HepG2 (cell line): ENCODE data around the gene RPS6KA5. TPM values are rescaled to one million over a fixed set of nuclear protein-coding genes. Genes with fewer than 3 reads are reported as not detected.
"Not testable (repeated sequence)": the region's sequence is repeated elsewhere in the genome, so short reads cannot be mapped to it uniquely, and the experiment has no call there.

Experiments
- ATAC-seq: fragments of 200-7000 bp; cut with Tn5 transposase; 3 replicates; pipeline ENCODE4 v1.9.1; 2020; ENCODE audit warnings: mild to moderate bottlenecking, moderate library complexity
- BruUV-seq: library from RNA; stranded (reverse); fragments of 400-500 nt; replicated peaks from 2 replicates; lab custom pipeline; 2021; lab: Mats Ljungman, UMichigan
- CTCF ChIA-PET: fragments of 300-600 bp; formaldehyde crosslinking; extraction: SDS; loops from one replicate; lab custom pipeline; 2021; ENCODE audit warnings: low total read pairs, inconsistent platforms, low intra/inter-chr PET ratio; lab: Yijun Ruan, JAX
- POLR2A ChIA-PET: fragments of 350-600 bp; sonication (Branson Sonifier 250); formaldehyde crosslinking; loops from one replicate; lab custom pipeline; 2020; ENCODE audit warnings: antibody characterized with exemption, inconsistent platforms; lab: Yijun Ruan, JAX
- DNase-seq: peaks from one replicate; pipeline ENCODE4 v3.0.0-alpha.2; 2015; ENCODE audit warnings: low spot score
- FAIRE-seq: peaks from 3 replicates; lab custom pipeline; 2011; peaks lifted over from hg19 to GRCh38; lab: Jason Lieb, UNC
- H2AFZ ChIP-seq: one replicate; pipeline ENCODE4 v1.6.1; 2011; ENCODE audit warnings: low read length, inconsistent platforms
- H3K27ac ChIP-seq: fragments of 300-600 bp; 3 replicates; pipeline ENCODE4 v1.8.0; 2011; ENCODE audit warnings: mixed run types, mild to moderate bottlenecking, mixed read lengths, low read length, inconsistent platforms; ENCODE audit not compliant: insufficient read depth; ENCODE audit errors: extremely low read length
- H3K27me3 ChIP-seq, 2 experiments: fragments of 200-600 bp in 1 of 2; 2 replicates in 1 of 2; 3 replicates in 1 of 2; pipeline versions ENCODE4 v1.6.0 to v1.8.0; 2011; ENCODE audit warnings: low read length in 2 of 2, mild to moderate bottlenecking in 2 of 2, moderate library complexity in 2 of 2, inconsistent platforms in 1 of 2; ENCODE audit not compliant: insufficient read depth in 2 of 2, control insufficient read depth in 1 of 2
- H3K36me3 ChIP-seq, 2 experiments: fragments of 200-600 bp in 1 of 2; replicated peaks in 1 of 2; 2 replicates in 1 of 2; 3 replicates in 1 of 2; pipeline versions ENCODE4 v1.5.1 to v1.8.0; 2011; ENCODE audit warnings: low read length in 2 of 2, inconsistent platforms in 1 of 2; ENCODE audit not compliant: insufficient read depth in 2 of 2, control insufficient read depth in 1 of 2
- H3K4me1 ChIP-seq: 2 replicates; pipeline ENCODE4 v1.5.1; 2012; ENCODE audit warnings: low read length, inconsistent platforms; ENCODE audit not compliant: insufficient read depth
- H3K4me2 ChIP-seq: 2 replicates; pipeline ENCODE4 v1.6.0; 2011; ENCODE audit warnings: low read depth, low read length, inconsistent platforms
- H3K4me3 ChIP-seq, 3 experiments: fragments of 200-600 bp in 1 of 3; sonication (generic), shearing (Covaris generic) in 1 of 3; replicated peaks in 1 of 3; 2 replicates each; pipeline ENCODE4 v1.5.1; 2011 to 2016; ENCODE audit warnings: low read length in 3 of 3, inconsistent platforms in 2 of 3, low read depth in 2 of 3, mild to moderate bottlenecking in 2 of 3, control low read depth in 1 of 3, mixed read lengths in 1 of 3; ENCODE audit not compliant: insufficient read depth in 1 of 3
- H3K79me2 ChIP-seq: one replicate; pipeline ENCODE4 v1.6.1; 2011; ENCODE audit warnings: low read length, inconsistent platforms; ENCODE audit not compliant: insufficient read depth
- H3K9ac ChIP-seq: 2 replicates; pipeline ENCODE4 v1.6.0; 2011; ENCODE audit warnings: mild to moderate bottlenecking, low read depth, low read length, inconsistent platforms; ENCODE audit not compliant: insufficient read depth
- H3K9me3 ChIP-seq: 2 replicates; pipeline ENCODE4 v1.5.1; 2012; ENCODE audit warnings: mild to moderate bottlenecking, low read length
- H4K20me1 ChIP-seq: 2 replicates; pipeline ENCODE4 v1.6.0; 2011; ENCODE audit warnings: inconsistent platforms, mild to moderate bottlenecking, low read length, moderate library complexity; ENCODE audit not compliant: insufficient read depth
- BCL6 ChIP-seq: IDR thresholded peaks from 2 replicates; pipeline ENCODE4 v1.6.1; 2016; ENCODE audit warnings: missing genetic modification reagents, missing compliant biosample characterization
- FOXA3 ChIP-seq: IDR thresholded peaks from 2 replicates; pipeline ENCODE4 v1.6.1; 2016; ENCODE audit warnings: missing genetic modification reagents, missing compliant biosample characterization
- MED1 ChIP-seq: sonication (generic); formaldehyde crosslinking; IDR thresholded peaks from 2 replicates; pipeline ENCODE4 v1.4.0; 2020; ENCODE audit warnings: missing genetic modification reagents
- MED8 ChIP-seq: sonication (generic); formaldehyde crosslinking; IDR thresholded peaks from 2 replicates; pipeline ENCODE4 v1.8.1; 2023; ENCODE audit warnings: mild to moderate bottlenecking, missing genetic modification reagents; ENCODE audit not compliant: insufficient replicate concordance
- PAWR ChIP-seq: sonication (generic); formaldehyde crosslinking; IDR thresholded peaks from 2 replicates; pipeline ENCODE4 v1.4.0; 2020; ENCODE audit warnings: missing genetic modification reagents, mild to moderate bottlenecking, borderline replicate concordance
- PHB2 ChIP-seq: fragments of 450-650 bp; IDR thresholded peaks from 2 replicates; pipeline ENCODE4 v1.6.1; 2018; ENCODE audit not compliant: partially characterized antibody
- PPARG ChIP-seq: conservative IDR thresholded peaks from 2 replicates; pipeline ENCODE4 v1.6.1; 2016; ENCODE audit warnings: missing biosample characterization, missing genetic modification reagents
- PRDM4 ChIP-seq: sonication (generic); formaldehyde crosslinking; IDR thresholded peaks from 2 replicates; pipeline ENCODE4 v1.9.0; 2021; ENCODE audit warnings: missing genetic modification reagents, borderline replicate concordance
- RFX1 ChIP-seq: fragments of 450-650 bp; IDR thresholded peaks from 2 replicates; pipeline ENCODE4 v1.6.1; 2017
- SOX5 ChIP-seq: IDR thresholded peaks from 2 replicates; pipeline ENCODE4 v1.6.1; 2016; ENCODE audit warnings: borderline replicate concordance
- ZBTB8A ChIP-seq: sonication (generic); formaldehyde crosslinking; IDR thresholded peaks from 2 replicates; pipeline ENCODE4 v1.4.0; 2020; ENCODE audit warnings: mild to moderate bottlenecking, low read depth, missing genetic modification reagents, borderline replicate concordance
- ZNF30 ChIP-seq: sonication (generic); formaldehyde crosslinking; IDR thresholded peaks from 2 replicates; pipeline ENCODE4 v1.5.0; 2020; ENCODE audit warnings: mild to moderate bottlenecking, missing genetic modification reagents
- ZNF614 ChIP-seq: IDR thresholded peaks from 2 replicates; pipeline ENCODE4 v1.6.1; 2018; ENCODE audit warnings: missing biosample characterization, missing genetic modification reagents, inconsistent platforms, borderline replicate concordance
- ZNF790 ChIP-seq: sonication (generic); formaldehyde crosslinking; IDR thresholded peaks from 2 replicates; pipeline ENCODE4 v1.8.0; 2022; ENCODE audit warnings: missing genetic modification reagents, mild to moderate bottlenecking, borderline replicate concordance
- WGBS: methylation state at CpG from one replicate; pipeline ENCODE4 v1.1.6; 2017; ENCODE audit warnings: low lambda C conversion rate; 5-methylcytosine and 5-hydroxymethylcytosine counted together
- in situ Hi-C: cut with HindIII; loops from 2 replicates; pipeline ENCODE4 v1.10.0; 2017; ENCODE audit warnings: low pct_unique_long_range_greater_than_20kb; ENCODE audit not compliant: extremely low pct_ligation_motif_present
- intact Hi-C: fragments of 100-400 bp; cut with micrococcal nuclease; formaldehyde crosslinking; loops from one replicate; pipeline ENCODE4 v1.10.0; 2022; ENCODE audit not compliant: unreplicated experiment
- polyA plus RNA-seq, 8 experiments: library from polyadenylated mRNA; depleted of rRNA in 3 of 8; stranded (reverse) in 7 of 8; unstranded in 1 of 8; fragments of >200 nt; fragmentation: Illumina TruSeq in 4 of 8; extraction: Trizol in 4 of 8; gene quantifications; 2 replicates each; pipeline versions ENCODE4 v1.2.1 to v1.2.3, GENCODE V29; 2011 to 2016; ENCODE audit warnings: low read depth in 4 of 8, missing spikeins in 1 of 8, mixed read lengths in 1 of 8; ENCODE audit not compliant: insufficient read depth in 1 of 8
- total RNA-seq, 5 experiments: library from RNA; depleted of rRNA; stranded (reverse); fragments of >200 nt; fragmentation: Illumina TruSeq; extraction: Trizol; gene quantifications; 2 replicates each; pipeline ENCODE4 v1.2.3, GENCODE V29; 2016; ENCODE audit warnings: low read depth in 1 of 5
- TF ChIP-seq, protein P1 (sequence below): sonication (generic); formaldehyde crosslinking; IDR thresholded peaks from 2 replicates; pipeline ENCODE4 v1.5.1; 2020; ENCODE audit warnings: missing genetic modification reagents, mild to moderate bottlenecking, borderline replicate concordance

Gene RPS6KA5
- total and polyA plus RNA-seq, 2 of the 13 experiments (the other 11 are each of a cell fraction or from before 2014, with no cell fraction given) = 0.50 to 0.58 TPM

DNA sequence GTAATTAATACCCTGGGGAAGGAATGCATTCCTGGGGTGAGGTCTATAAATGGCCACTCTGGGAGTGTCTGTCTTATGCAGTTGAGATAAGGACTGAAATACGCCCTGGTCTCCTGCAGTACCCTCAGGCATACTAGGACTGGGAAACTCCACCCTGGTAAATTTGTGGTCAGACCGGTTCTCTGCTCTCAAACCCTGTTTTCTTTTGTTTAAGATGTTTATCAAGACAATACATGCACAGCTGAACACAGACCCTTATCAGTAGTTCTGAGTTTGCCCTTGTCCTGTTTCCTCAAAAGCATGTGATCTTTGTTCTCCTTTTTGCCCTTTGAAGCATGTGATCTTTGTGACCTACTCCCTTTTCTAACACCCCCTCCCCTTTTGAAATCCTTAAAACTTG lies 106.8 kb downstream of the RPS6KA5 start:
- H3K4me3 ChIP-seq, H3K79me2 ChIP-seq, POLR2A ChIA-PET, DNase-seq, H3K4me2 ChIP-seq, CTCF ChIA-PET, H3K9ac ChIP-seq, H3K4me1 ChIP-seq, H3K36me3 ChIP-seq, ATAC-seq, BruUV-seq, intact Hi-C loops, in situ Hi-C loops, H2AFZ ChIP-seq, H3K27ac ChIP-seq, FAIRE-seq, H3K27me3 ChIP-seq, H4K20me1 ChIP-seq: not testable (repeated sequence)
- TF ChIP-seq BCL6 = peak; percentile 53; the same call in 1 of the 2 replicates
- H3K9me3 ChIP-seq = peaks cover 15% of the 10 kb centered on the region; the same call in 1 of the 2 replicates
- 25% methylated on average over 2 of the region's 2 CpGs for WGBS

DNA sequence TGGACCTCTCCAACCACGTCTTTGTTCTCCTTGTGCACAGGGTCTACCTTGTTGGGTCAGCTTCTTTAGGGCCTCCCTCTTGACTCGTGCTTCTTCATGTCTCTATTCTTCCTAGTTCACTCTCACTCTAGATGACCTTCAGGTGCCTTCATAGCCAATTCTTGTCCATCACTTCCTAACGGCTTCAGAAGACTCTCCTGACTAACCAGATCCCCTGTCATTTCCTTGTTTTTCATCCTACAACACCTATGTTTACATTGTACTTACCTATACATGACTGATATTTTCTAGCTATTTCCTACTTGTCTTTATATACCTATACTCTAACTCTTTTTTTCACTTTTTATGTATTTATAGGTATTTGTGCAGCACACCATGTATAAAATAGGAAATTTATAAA lies 117.1 kb downstream of the RPS6KA5 start:
- Histone ChIP-seq H3K4me3 (no peak overlapping the region), H3K79me2 (no peaks in the 10 kb centered on the region), H3K9me3 (peaks cover 17% of the 10 kb centered on the region), H4K20me1 (no peaks in the 10 kb centered on the region), H3K4me2 (no peak overlapping the region), H3K36me3 (no peaks in the 10 kb centered on the region), H3K4me1 (no peaks in the 10 kb centered on the region), H2AFZ (no peak overlapping the region), H3K27me3 (no peaks in the 10 kb centered on the region), H3K9ac (no peak overlapping the region), H3K27ac (no peak overlapping the region)
- ChIA-PET POLR2A (no interaction called here), CTCF (no interaction called here)
- in situ Hi-C loops (no loop called here), intact Hi-C loops (no loop called here)
- 68% methylated on average over 3 of the region's 3 CpGs for WGBS
- TF ChIP-seq FOXA3 (CRISPR knock-in tag) (no peak), ZNF790 (CRISPR knock-in tag) (no peak), SOX5 (CRISPR knock-in tag) (no peak), PPARG (CRISPR knock-in tag) (no peak), RFX1 (no peak), MED1 (no peak), ZNF614 (CRISPR knock-in tag) (no peak), ZNF30 (CRISPR knock-in tag) (no peak), PAWR (CRISPR knock-in tag) (no peak), MED8 (no peak), PHB2 (no peak), ZBTB8A (CRISPR knock-in tag) (no peak), PRDM4 (CRISPR knock-in tag) (no peak)
- TF ChIP-seq, protein P1, sequence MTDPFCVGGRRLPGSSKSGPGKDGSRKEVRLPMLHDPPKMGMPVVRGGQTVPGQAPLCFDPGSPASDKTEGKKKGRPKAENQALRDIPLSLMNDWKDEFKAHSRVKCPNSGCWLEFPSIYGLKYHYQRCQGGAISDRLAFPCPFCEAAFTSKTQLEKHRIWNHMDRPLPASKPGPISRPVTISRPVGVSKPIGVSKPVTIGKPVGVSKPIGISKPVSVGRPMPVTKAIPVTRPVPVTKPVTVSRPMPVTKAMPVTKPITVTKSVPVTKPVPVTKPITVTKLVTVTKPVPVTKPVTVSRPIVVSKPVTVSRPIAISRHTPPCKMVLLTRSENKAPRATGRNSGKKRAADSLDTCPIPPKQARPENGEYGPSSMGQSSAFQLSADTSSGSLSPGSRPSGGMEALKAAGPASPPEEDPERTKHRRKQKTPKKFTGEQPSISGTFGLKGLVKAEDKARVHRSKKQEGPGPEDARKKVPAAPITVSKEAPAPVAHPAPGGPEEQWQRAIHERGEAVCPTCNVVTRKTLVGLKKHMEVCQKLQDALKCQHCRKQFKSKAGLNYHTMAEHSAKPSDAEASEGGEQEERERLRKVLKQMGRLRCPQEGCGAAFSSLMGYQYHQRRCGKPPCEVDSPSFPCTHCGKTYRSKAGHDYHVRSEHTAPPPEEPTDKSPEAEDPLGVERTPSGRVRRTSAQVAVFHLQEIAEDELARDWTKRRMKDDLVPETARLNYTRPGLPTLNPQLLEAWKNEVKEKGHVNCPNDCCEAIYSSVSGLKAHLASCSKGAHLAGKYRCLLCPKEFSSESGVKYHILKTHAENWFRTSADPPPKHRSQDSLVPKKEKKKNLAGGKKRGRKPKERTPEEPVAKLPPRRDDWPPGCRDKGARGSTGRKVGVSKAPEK (CRISPR knock-in tag) = no peak
- no peak for FAIRE-seq
- ATAC-seq = no peak
- no peak for DNase-seq
- no TSS peak for BruUV-seq
